NCI-H524 (cell line): ENCODE results near the gene TMEM253.

Experiments
- DNase-seq, 2 experiments: peaks; one replicate each; lab custom pipeline; 2025; lab: John Stamatoyannopoulos, UW

The TMEM253 gene

GRCh38 chr14:21100931-21101330 is at the start of gene TMEM253:
TMEM253 (plus strand) TSS chr14:21101066; CDS start chr14:21101344, 278 bp downstream.
- DNase-seq: no peak

GRCh38 chr14:21053184-21054122 is 47.4 kb upstream of the TMEM253 start:
- no peak for DNase-seq

GRCh38 chr14:21054123-21054767 is 46.6 kb upstream of the TMEM253 start:
- no peak for DNase-seq

GRCh38 chr14:21054768-21055145 is 46.1 kb upstream of the TMEM253 start:
- no peak for DNase-seq

GRCh38 chr14:21055432-21056117 is 45.3 kb upstream of the TMEM253 start:
- no peak for DNase-seq

GRCh38 chr14:21056520-21057163 is 44.2 kb upstream of the TMEM253 start:
- no peak for DNase-seq

GRCh38 chr14:21057803-21058675 is 42.8 kb upstream of the TMEM253 start, which contains the start of gene RNASE8:
RNASE8 (plus strand) TSS chr14:21057822; CDS start chr14:21057893, 71 bp downstream.
- no peak for DNase-seq

- no peak for DNase-seq
Measured at GRCh38 chr14:21058903-21059302, 42.0 kb upstream of the TMEM253 start.

GRCh38 chr14:21059842-21060613 is 40.8 kb upstream of the TMEM253 start:
- DNase-seq: no peak

GRCh38 chr14:21060614-21061346 is 40.1 kb upstream of the TMEM253 start:
- no peak for DNase-seq

- no peak for DNase-seq
Measured at GRCh38 chr14:21061347-21061668, 39.6 kb upstream of the TMEM253 start.

GRCh38 chr14:21063479-21063878 is 37.4 kb upstream of the TMEM253 start:
- no peak for DNase-seq

- DNase-seq: peak; percentile 52 to 59
Measured at GRCh38 chr14:21066882-21067502, 33.9 kb upstream of the TMEM253 start.

GRCh38 chr14:21068521-21069387 is 32.1 kb upstream of the TMEM253 start:
- peak; percentile 82 to 92 for DNase-seq

GRCh38 chr14:21069388-21070082 is 31.3 kb upstream of the TMEM253 start:
- peak in 1 of 2 experiments; percentile 66 for DNase-seq

- peak; percentile 35 to 66 for DNase-seq
Measured at GRCh38 chr14:21070083-21070609, 30.7 kb upstream of the TMEM253 start, which contains the start of gene ARHGEF40. ARHGEF40 (plus strand) TSS chr14:21070304; CDS start chr14:21070397, 93 bp downstream.

- DNase-seq: peak in 1 of 2 experiments; percentile 59
Measured at GRCh38 chr14:21070610-21071224, 30.1 kb upstream of the TMEM253 start.
